Measurements from ENCODE around the gene RNF138. TPM values are rescaled to one million over a fixed set of nuclear protein-coding genes. Genes with fewer than 3 reads are reported as not detected.
A peak's percentile ranks its signal among the peaks of the same experiment; 100 is the strongest.

The RNF138 gene
- total and polyA plus RNA-seq, 2 donors (not counting 1 experiment from before 2014, with no cell fraction given), result 15.8 to 24.6 TPM

DNA sequence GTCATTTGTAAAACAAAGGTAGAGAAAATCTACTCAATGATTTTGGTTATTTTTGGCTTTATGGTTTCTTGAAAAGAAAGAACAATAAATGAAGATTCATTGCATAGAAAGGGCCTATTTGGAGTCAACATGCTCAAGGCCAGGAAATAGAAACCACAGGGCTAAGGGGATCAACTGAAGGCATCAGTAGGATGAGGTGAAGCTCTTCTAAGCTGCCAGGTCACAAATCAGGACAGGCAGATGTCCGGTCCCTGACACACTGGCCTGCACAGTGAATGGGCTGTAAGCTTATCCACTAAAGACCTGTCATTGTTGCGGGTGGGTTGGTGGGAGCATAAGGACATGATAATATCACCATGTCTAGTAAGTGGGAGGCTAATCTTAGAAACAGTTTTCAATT is 31.6 kb upstream of the RNF138 start:
- TF ChIP-seq EZH2 (IDR thresholded peaks at IDR 0.05; ENCODE audit: low read length, missing control alignments), result no peak
- TF ChIP-seq, protein P1, sequence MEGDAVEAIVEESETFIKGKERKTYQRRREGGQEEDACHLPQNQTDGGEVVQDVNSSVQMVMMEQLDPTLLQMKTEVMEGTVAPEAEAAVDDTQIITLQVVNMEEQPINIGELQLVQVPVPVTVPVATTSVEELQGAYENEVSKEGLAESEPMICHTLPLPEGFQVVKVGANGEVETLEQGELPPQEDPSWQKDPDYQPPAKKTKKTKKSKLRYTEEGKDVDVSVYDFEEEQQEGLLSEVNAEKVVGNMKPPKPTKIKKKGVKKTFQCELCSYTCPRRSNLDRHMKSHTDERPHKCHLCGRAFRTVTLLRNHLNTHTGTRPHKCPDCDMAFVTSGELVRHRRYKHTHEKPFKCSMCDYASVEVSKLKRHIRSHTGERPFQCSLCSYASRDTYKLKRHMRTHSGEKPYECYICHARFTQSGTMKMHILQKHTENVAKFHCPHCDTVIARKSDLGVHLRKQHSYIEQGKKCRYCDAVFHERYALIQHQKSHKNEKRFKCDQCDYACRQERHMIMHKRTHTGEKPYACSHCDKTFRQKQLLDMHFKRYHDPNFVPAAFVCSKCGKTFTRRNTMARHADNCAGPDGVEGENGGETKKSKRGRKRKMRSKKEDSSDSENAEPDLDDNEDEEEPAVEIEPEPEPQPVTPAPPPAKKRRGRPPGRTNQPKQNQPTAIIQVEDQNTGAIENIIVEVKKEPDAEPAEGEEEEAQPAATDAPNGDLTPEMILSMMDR (conservative IDR thresholded peaks at IDR 0.05 in 1 of 2, IDR thresholded peaks at IDR 0.05 in 1 of 2; ENCODE audit: low read depth in 1 of 2, low read length in 2 of 2), result no peak
- H3K27ac ChIP-seq (ENCODE audit: insufficient read depth, low read length), result no peak overlapping the region
- no peak for DNase-seq (ENCODE audit: low read depth in 2 of 2)

DNA sequence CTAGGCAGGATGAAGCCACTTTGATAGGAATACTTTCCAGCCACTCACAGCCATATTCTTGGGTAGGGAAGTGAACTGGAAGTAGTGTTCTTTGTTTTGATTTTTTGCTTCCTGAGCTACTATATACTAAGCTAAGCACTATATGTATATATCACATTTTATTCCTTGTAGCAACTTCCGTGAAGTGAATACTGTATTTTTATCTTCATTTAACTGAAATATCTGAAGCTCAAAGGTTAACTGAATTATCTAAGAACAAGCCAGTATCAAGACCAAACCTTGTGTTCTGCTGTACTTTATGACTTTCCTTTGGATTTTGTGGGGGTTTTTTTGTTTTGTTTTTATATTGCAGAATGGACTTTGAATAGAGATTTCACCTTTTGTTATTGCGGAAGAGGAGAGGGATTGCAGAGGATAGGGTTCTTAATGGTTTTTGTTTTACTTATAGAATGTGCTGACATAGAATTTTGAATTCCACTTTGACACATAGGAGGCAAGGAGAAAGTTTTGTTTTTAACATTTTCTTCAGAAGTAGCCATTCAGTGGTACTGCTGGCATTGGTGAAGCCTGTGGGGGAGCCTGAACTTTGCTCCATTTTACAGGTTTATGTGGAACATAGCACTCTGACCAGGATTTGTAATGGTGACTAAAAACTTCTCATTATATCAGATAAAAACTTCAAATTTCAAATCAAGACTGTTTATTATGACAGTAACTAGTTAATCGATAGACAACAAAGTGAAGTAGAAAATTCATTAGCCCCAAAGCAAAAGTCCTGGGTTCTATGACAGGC is 24.1 kb upstream of the RNF138 start:
- DNase-seq (ENCODE audit: low read depth in 2 of 2), result no peak
- Histone ChIP-seq H3K4me2 (ENCODE audit: extremely low read depth, insufficient read depth, low read length) (no peak overlapping the region), H3K27me3 (ENCODE audit: control insufficient read depth, insufficient read depth, low read length) (no peaks in the 10 kb centered on the region), H3K36me3 (ENCODE audit: control insufficient read depth, insufficient read depth, low read length) (no peaks in the 10 kb centered on the region), H3K4me1 (ENCODE audit: control insufficient read depth, extremely low read depth, insufficient read depth, low read length) (no peaks in the 10 kb centered on the region), H3K27ac (ENCODE audit: insufficient read depth, low read length) (no peak overlapping the region), H3K9me3 (ENCODE audit: control insufficient read depth, insufficient read depth, low read depth, low read length) (no peaks in the 10 kb centered on the region), H4K20me1 (ENCODE audit: control insufficient read depth, extremely low read depth, insufficient read depth, low read length) (no peaks in the 10 kb centered on the region), H3K79me2 (ENCODE audit: control insufficient read depth, insufficient read depth, low read length) (no peaks in the 10 kb centered on the region), H3K4me3 (replicated peaks in 1 of 4; ENCODE audit: control extremely low read depth in 1 of 4, insufficient read depth in 1 of 4, low read depth in 3 of 4, low read length in 4 of 4) (no peak overlapping the region), H3K9ac (ENCODE audit: insufficient read depth, low read length) (no peak overlapping the region), H2AFZ (ENCODE audit: low read length) (no peak overlapping the region)
- no peak for TF ChIP-seq EZH2 (IDR thresholded peaks at IDR 0.05; ENCODE audit: low read length, missing control alignments)
- TF ChIP-seq, protein P1 (conservative IDR thresholded peaks at IDR 0.05 in 1 of 2, IDR thresholded peaks at IDR 0.05 in 1 of 2; ENCODE audit: low read depth in 1 of 2, low read length in 2 of 2), result no peak

More for the DNA sequence above, 31.6 kb upstream of the RNF138 start:
- Histone ChIP-seq H3K79me2 (ENCODE audit: control insufficient read depth, insufficient read depth, low read length) (no peaks in the 10 kb centered on the region), H3K4me1 (ENCODE audit: control insufficient read depth, extremely low read depth, insufficient read depth, low read length) (no peaks in the 10 kb centered on the region), H3K9me3 (ENCODE audit: control insufficient read depth, insufficient read depth, low read depth, low read length) (no peaks in the 10 kb centered on the region), H3K4me2 (ENCODE audit: extremely low read depth, insufficient read depth, low read length) (no peak overlapping the region), H4K20me1 (ENCODE audit: control insufficient read depth, extremely low read depth, insufficient read depth, low read length) (no peaks in the 10 kb centered on the region), H3K27me3 (ENCODE audit: control insufficient read depth, insufficient read depth, low read length) (no peaks in the 10 kb centered on the region), H3K9ac (ENCODE audit: insufficient read depth, low read length) (no peak overlapping the region), H3K36me3 (ENCODE audit: control insufficient read depth, insufficient read depth, low read length) (no peaks in the 10 kb centered on the region), H2AFZ (ENCODE audit: low read length) (no peak overlapping the region), H3K4me3 (replicated peaks in 1 of 4; ENCODE audit: control extremely low read depth in 1 of 4, insufficient read depth in 1 of 4, low read depth in 3 of 4, low read length in 4 of 4) (no peak overlapping the region)

DNA sequence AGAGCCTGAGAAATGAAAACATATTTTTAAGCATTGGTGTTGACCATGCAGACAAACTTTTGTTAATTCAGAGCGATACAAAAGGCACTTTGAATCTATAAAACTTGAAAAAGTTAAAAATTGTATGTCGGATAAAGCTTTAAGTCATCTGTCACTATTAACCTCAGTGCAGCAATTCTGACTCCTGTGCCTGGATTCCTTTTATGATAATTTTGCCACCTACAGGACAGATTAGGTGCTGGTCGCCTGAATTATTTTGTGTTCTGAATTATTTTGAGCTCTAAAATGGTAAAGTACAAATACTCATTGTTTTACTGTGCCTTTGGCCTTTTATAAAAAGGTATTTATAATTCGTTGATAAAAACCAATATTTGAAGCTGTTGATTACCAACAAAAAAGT is 19.4 kb upstream of the RNF138 start:
- no peaks in the 10 kb centered on the region for H3K27me3 ChIP-seq (ENCODE audit: control insufficient read depth, insufficient read depth, low read length)
- no peak for DNase-seq (ENCODE audit: low read depth in 2 of 2)
- no peaks in the 10 kb centered on the region for H4K20me1 ChIP-seq (ENCODE audit: control insufficient read depth, extremely low read depth, insufficient read depth, low read length)
- H3K4me2 ChIP-seq (ENCODE audit: extremely low read depth, insufficient read depth, low read length), result no peak overlapping the region
- TF ChIP-seq EZH2 (IDR thresholded peaks at IDR 0.05; ENCODE audit: low read length, missing control alignments), result no peak
- TF ChIP-seq, protein P1 (conservative IDR thresholded peaks at IDR 0.05 in 1 of 2, IDR thresholded peaks at IDR 0.05 in 1 of 2; ENCODE audit: low read depth in 1 of 2, low read length in 2 of 2), result peak; percentile 16 to 26
- H3K9ac ChIP-seq (ENCODE audit: insufficient read depth, low read length), result no peak overlapping the region
- H3K9me3 ChIP-seq (ENCODE audit: control insufficient read depth, insufficient read depth, low read depth, low read length), result no peaks in the 10 kb centered on the region
- no peak overlapping the region for H3K4me3 ChIP-seq (replicated peaks in 1 of 4; ENCODE audit: control extremely low read depth in 1 of 4, insufficient read depth in 1 of 4, low read depth in 3 of 4, low read length in 4 of 4)
- no peak overlapping the region for H3K27ac ChIP-seq (ENCODE audit: insufficient read depth, low read length)
- no peaks in the 10 kb centered on the region for H3K36me3 ChIP-seq (ENCODE audit: control insufficient read depth, insufficient read depth, low read length)
- no peaks in the 10 kb centered on the region for H3K4me1 ChIP-seq (ENCODE audit: control insufficient read depth, extremely low read depth, insufficient read depth, low read length)
- H2AFZ ChIP-seq (ENCODE audit: low read length), result no peak overlapping the region
- H3K79me2 ChIP-seq (ENCODE audit: control insufficient read depth, insufficient read depth, low read length), result no peaks in the 10 kb centered on the region

All from fibroblast of lung (primary cell).